Stimulated activated CD8-positive, alpha-beta memory T cell treated with anti-CD3 and anti-CD28 coated beads, Interleukin-12 subunit alpha, Interleukin-12 subunit beta, amount 100 ng/mL, for 24 hours (primary cell): ENCODE data around the gene SNAPC4.

Experiments used
- DNase-seq: peaks from one replicate; pipeline ENCODE4 v3.0.0-alpha.2; 2020; ENCODE audit errors: extremely low read depth

The SNAPC4 gene

GRCh38 chr9:136372561-136373299, 27.2 kb downstream of the SNAPC4 start:
- DNase-seq: no peak

GRCh38 chr9:136372006-136372405, 28.0 kb downstream of the SNAPC4 start:
- DNase-seq: no peak

GRCh38 chr9:136371533-136371880, 28.5 kb downstream of the SNAPC4 start:
- no peak for DNase-seq

- DNase-seq: no peak
These were observed 29.1 kb downstream of the SNAPC4 start for GRCh38 chr9:136370687-136371532.

- DNase-seq: no peak
These were observed 29.9 kb downstream of the SNAPC4 start for GRCh38 chr9:136370037-136370436.

- no peak for DNase-seq
These were observed 31.8 kb downstream of the SNAPC4 start for GRCh38 chr9:136368190-136368589.

- no peak for DNase-seq
These were observed 32.4 kb downstream of the SNAPC4 start for GRCh38 chr9:136367296-136368145.

GRCh38 chr9:136366826-136367225, 33.1 kb downstream of the SNAPC4 start:
- DNase-seq: no peak

GRCh38 chr9:136365775-136366222, 34.2 kb downstream of the SNAPC4 start:
- DNase-seq: no peak

- DNase-seq: no peak
These were observed 34.8 kb downstream of the SNAPC4 start for GRCh38 chr9:136364942-136365774.

- DNase-seq: no peak
These were observed 35.8 kb downstream of the SNAPC4 start for GRCh38 chr9:136363949-136364748.

- DNase-seq: peak; percentile 95
These were observed 36.6 kb downstream of the SNAPC4 start, which contains the start of gene DNLZ for GRCh38 chr9:136363106-136363948. DNLZ (minus strand) TSS chr9:136363744; CDS start chr9:136363714, 30 bp downstream.

GRCh38 chr9:136362450-136362784, 37.6 kb downstream of the SNAPC4 start:
- DNase-seq: no peak

- no peak for DNase-seq
These were observed 38.1 kb downstream of the SNAPC4 start for GRCh38 chr9:136361754-136362449.

GRCh38 chr9:136361047-136361753, 38.8 kb downstream of the SNAPC4 start:
- no peak for DNase-seq

GRCh38 chr9:136359774-136360718, 39.9 kb downstream of the SNAPC4 start:
- no peak for DNase-seq

GRCh38 chr9:136358888-136359287, 41.1 kb downstream of the SNAPC4 start:
- no peak for DNase-seq
